Measurements from ENCODE around the gene STOM. TPM values are rescaled to one million over a fixed set of nuclear protein-coding genes. Genes with fewer than 3 reads are reported as not detected.

The STOM gene
- total RNA-seq, 1 experiment from 2014 or later = 51.8 TPM

GRCh38 chr9:121364077-121364476 lies 6.0 kb downstream of the STOM start:
- Histone ChIP-seq H3K36me3 (replicated peaks; ENCODE audit: control insufficient read depth, insufficient read depth, low read length) (no peaks in the 10 kb centered on the region), H3K4me3 (ENCODE audit: insufficient read depth, low read depth, low read length) (no peak overlapping the region)
- DNase-seq = no peak

GRCh38 chr9:121363622-121363961 lies 6.5 kb downstream of the STOM start:
- no peaks in the 10 kb centered on the region for H3K36me3 ChIP-seq (replicated peaks; ENCODE audit: control insufficient read depth, insufficient read depth, low read length)
- DNase-seq = no peak
- no peaks in the 10 kb centered on the region for H3K27me3 ChIP-seq (ENCODE audit: control insufficient read depth, insufficient read depth, low read length)
- no peak overlapping the region for H3K4me3 ChIP-seq (ENCODE audit: insufficient read depth, low read depth, low read length)

More at GRCh38 chr9:121364077-121364476, 6.0 kb downstream of the STOM start:
- peaks cover 3% of the 10 kb centered on the region for H3K27me3 ChIP-seq (ENCODE audit: control insufficient read depth, insufficient read depth, low read length)

- DNase-seq = no peak
- H3K4me3 ChIP-seq (ENCODE audit: insufficient read depth, low read depth, low read length) = no peak overlapping the region
- H3K36me3 ChIP-seq (replicated peaks; ENCODE audit: control insufficient read depth, insufficient read depth, low read length) = no peaks in the 10 kb centered on the region
- H3K27me3 ChIP-seq (ENCODE audit: control insufficient read depth, insufficient read depth, low read length) = no peaks in the 10 kb centered on the region
Measured at GRCh38 chr9:121362813-121363621, 7.0 kb downstream of the STOM start.

GRCh38 chr9:121360601-121361374 lies 9.3 kb downstream of the STOM start:
- no peaks in the 10 kb centered on the region for H3K36me3 ChIP-seq (replicated peaks; ENCODE audit: control insufficient read depth, insufficient read depth, low read length)
- no peak for DNase-seq

GRCh38 chr9:121359351-121360294 lies 10.4 kb downstream of the STOM start:
- Histone ChIP-seq H3K4me3 (ENCODE audit: insufficient read depth, low read depth, low read length) (no peak overlapping the region), H3K27me3 (ENCODE audit: control insufficient read depth, insufficient read depth, low read length) (no peaks in the 10 kb centered on the region), H3K36me3 (replicated peaks; ENCODE audit: control insufficient read depth, insufficient read depth, low read length) (no peaks in the 10 kb centered on the region)
- no peak for DNase-seq

More at GRCh38 chr9:121360601-121361374, 9.3 kb downstream of the STOM start:
- no peak overlapping the region for H3K4me3 ChIP-seq (ENCODE audit: insufficient read depth, low read depth, low read length)
- H3K27me3 ChIP-seq (ENCODE audit: control insufficient read depth, insufficient read depth, low read length) = no peaks in the 10 kb centered on the region

GRCh38 chr9:121358751-121359150 lies 11.3 kb downstream of the STOM start:
- no peak for DNase-seq
- no peaks in the 10 kb centered on the region for H3K36me3 ChIP-seq (replicated peaks; ENCODE audit: control insufficient read depth, insufficient read depth, low read length)
- no peaks in the 10 kb centered on the region for H3K27me3 ChIP-seq (ENCODE audit: control insufficient read depth, insufficient read depth, low read length)
- H3K4me3 ChIP-seq (ENCODE audit: insufficient read depth, low read depth, low read length) = no peak overlapping the region

GRCh38 chr9:121357011-121357410 lies 13.0 kb downstream of the STOM start:
- Histone ChIP-seq H3K27me3 (ENCODE audit: control insufficient read depth, insufficient read depth, low read length) (no peaks in the 10 kb centered on the region), H3K4me3 (ENCODE audit: insufficient read depth, low read depth, low read length) (no peak overlapping the region)
- no peak for DNase-seq

GRCh38 chr9:121354762-121355161 lies 15.3 kb downstream of the STOM start:
- Histone ChIP-seq H3K4me3 (ENCODE audit: insufficient read depth, low read depth, low read length) (no peak overlapping the region), H3K27me3 (ENCODE audit: control insufficient read depth, insufficient read depth, low read length) (no peaks in the 10 kb centered on the region), H3K36me3 (replicated peaks; ENCODE audit: control insufficient read depth, insufficient read depth, low read length) (no peaks in the 10 kb centered on the region)
- DNase-seq = no peak

More at GRCh38 chr9:121357011-121357410, 13.0 kb downstream of the STOM start:
- H3K36me3 ChIP-seq (replicated peaks; ENCODE audit: control insufficient read depth, insufficient read depth, low read length) = no peaks in the 10 kb centered on the region

GRCh38 chr9:121354141-121354540 lies 15.9 kb downstream of the STOM start:
- DNase-seq = no peak
- Histone ChIP-seq H3K36me3 (replicated peaks; ENCODE audit: control insufficient read depth, insufficient read depth, low read length) (no peaks in the 10 kb centered on the region), H3K27me3 (ENCODE audit: control insufficient read depth, insufficient read depth, low read length) (no peaks in the 10 kb centered on the region), H3K4me3 (ENCODE audit: insufficient read depth, low read depth, low read length) (no peak overlapping the region)

- no peaks in the 10 kb centered on the region for H3K36me3 ChIP-seq (replicated peaks; ENCODE audit: control insufficient read depth, insufficient read depth, low read length)
- H3K27me3 ChIP-seq (ENCODE audit: control insufficient read depth, insufficient read depth, low read length) = no peaks in the 10 kb centered on the region
- DNase-seq = no peak
- no peak overlapping the region for H3K4me3 ChIP-seq (ENCODE audit: insufficient read depth, low read depth, low read length)
Measured at GRCh38 chr9:121353241-121354061, 16.6 kb downstream of the STOM start.

- no peak for DNase-seq
- Histone ChIP-seq H3K4me3 (ENCODE audit: insufficient read depth, low read depth, low read length) (no peak overlapping the region), H3K36me3 (replicated peaks; ENCODE audit: control insufficient read depth, insufficient read depth, low read length) (no peaks in the 10 kb centered on the region), H3K27me3 (ENCODE audit: control insufficient read depth, insufficient read depth, low read length) (no peaks in the 10 kb centered on the region)
Measured at GRCh38 chr9:121350993-121351561, 19.0 kb downstream of the STOM start.

- no peaks in the 10 kb centered on the region for H3K36me3 ChIP-seq (replicated peaks; ENCODE audit: control insufficient read depth, insufficient read depth, low read length)
- no peak for DNase-seq
Measured at GRCh38 chr9:121350036-121350435, 20.0 kb downstream of the STOM start.

GRCh38 chr9:121349009-121349408 lies 21.0 kb downstream of the STOM start:
- Histone ChIP-seq H3K4me3 (ENCODE audit: insufficient read depth, low read depth, low read length) (no peak overlapping the region), H3K36me3 (replicated peaks; ENCODE audit: control insufficient read depth, insufficient read depth, low read length) (no peaks in the 10 kb centered on the region), H3K27me3 (ENCODE audit: control insufficient read depth, insufficient read depth, low read length) (no peaks in the 10 kb centered on the region)
- DNase-seq = no peak

More at GRCh38 chr9:121350036-121350435, 20.0 kb downstream of the STOM start:
- no peak overlapping the region for H3K4me3 ChIP-seq (ENCODE audit: insufficient read depth, low read depth, low read length)
- H3K27me3 ChIP-seq (ENCODE audit: control insufficient read depth, insufficient read depth, low read length) = no peaks in the 10 kb centered on the region

All from H7 (cell line).